ENCODE measurements around the gene OR8B8.
"Not testable (repeated sequence)": the region's sequence is repeated elsewhere in the genome, so short reads cannot be mapped to it uniquely, and the experiment has no call there.

Gene OR8B8

GRCh38 chr11:124445646-124446150, at the start of gene OR8B8:
TSS of gene OR8B8 (minus strand) at chr11:124445696. CDS start at chr11:124441085, 4,611 bp downstream.
- no peak for DNase-seq

GRCh38 chr11:124493016-124493655, 47.6 kb upstream of the OR8B8 start:
- DNase-seq = no peak

GRCh38 chr11:124483422-124483821, 37.9 kb upstream of the OR8B8 start:
- no peak for DNase-seq

- no peak for DNase-seq
Observed at GRCh38 chr11:124482362-124483147, 37.1 kb upstream of the OR8B8 start.

GRCh38 chr11:124481365-124482323, 36.1 kb upstream of the OR8B8 start:
- peak; percentile 52 for DNase-seq

- DNase-seq = no peak
Observed at GRCh38 chr11:124479561-124479960, 34.1 kb upstream of the OR8B8 start.

- no peak for DNase-seq
Observed at GRCh38 chr11:124475265-124475664, 29.8 kb upstream of the OR8B8 start.

GRCh38 chr11:124474779-124475178, 29.3 kb upstream of the OR8B8 start:
- no peak for DNase-seq

- no peak for DNase-seq
Observed at GRCh38 chr11:124474079-124474478, 28.6 kb upstream of the OR8B8 start.

- peak; percentile 33 for DNase-seq
Observed at GRCh38 chr11:124473476-124473875, 28.0 kb upstream of the OR8B8 start.

GRCh38 chr11:124470561-124471227, 25.2 kb upstream of the OR8B8 start:
- DNase-seq = no peak

GRCh38 chr11:124467381-124467927, 22.0 kb upstream of the OR8B8 start:
- DNase-seq = no peak

GRCh38 chr11:124465368-124465767, 19.9 kb upstream of the OR8B8 start:
- no peak for DNase-seq

GRCh38 chr11:124463990-124464389, 18.5 kb upstream of the OR8B8 start:
- no peak for DNase-seq

GRCh38 chr11:124463324-124463723, 17.8 kb upstream of the OR8B8 start:
- no peak for DNase-seq

- DNase-seq = no peak
Observed at GRCh38 chr11:124460459-124460858, 15.0 kb upstream of the OR8B8 start.

- not testable (repeated sequence) for DNase-seq
Observed at GRCh38 chr11:124459379-124459778, 13.9 kb upstream of the OR8B8 start.

- no peak for DNase-seq
Observed at GRCh38 chr11:124454552-124454951, 9.1 kb upstream of the OR8B8 start.

- no peak for DNase-seq
Observed at GRCh38 chr11:124446916-124447315, 1.4 kb upstream of the OR8B8 start.

- DNase-seq = no peak
Observed at GRCh38 chr11:124442847-124443246, 2.6 kb downstream of the OR8B8 start.

GRCh38 chr11:124442442-124442841, 3.1 kb downstream of the OR8B8 start:
- no peak for DNase-seq

- DNase-seq = no peak
Observed at GRCh38 chr11:124441519-124441918, 4.0 kb downstream of the OR8B8 start.

All from GF-D8 (cell line).